Activated T-helper 1 cell treated with anti-CD3 and anti-CD28 coated beads, Interleukin-2, amount 50 U/mL, for 16 hours (primary cell): ENCODE results near the gene ALPL.

Experiments used
- DNase-seq, 2 donors: peaks; one replicate each; pipeline ENCODE4 v3.0.0-alpha.2; 2020; ENCODE audit warnings: low read depth in 1 of 2, low spot score in 1 of 2

ALPL gene

DNA sequence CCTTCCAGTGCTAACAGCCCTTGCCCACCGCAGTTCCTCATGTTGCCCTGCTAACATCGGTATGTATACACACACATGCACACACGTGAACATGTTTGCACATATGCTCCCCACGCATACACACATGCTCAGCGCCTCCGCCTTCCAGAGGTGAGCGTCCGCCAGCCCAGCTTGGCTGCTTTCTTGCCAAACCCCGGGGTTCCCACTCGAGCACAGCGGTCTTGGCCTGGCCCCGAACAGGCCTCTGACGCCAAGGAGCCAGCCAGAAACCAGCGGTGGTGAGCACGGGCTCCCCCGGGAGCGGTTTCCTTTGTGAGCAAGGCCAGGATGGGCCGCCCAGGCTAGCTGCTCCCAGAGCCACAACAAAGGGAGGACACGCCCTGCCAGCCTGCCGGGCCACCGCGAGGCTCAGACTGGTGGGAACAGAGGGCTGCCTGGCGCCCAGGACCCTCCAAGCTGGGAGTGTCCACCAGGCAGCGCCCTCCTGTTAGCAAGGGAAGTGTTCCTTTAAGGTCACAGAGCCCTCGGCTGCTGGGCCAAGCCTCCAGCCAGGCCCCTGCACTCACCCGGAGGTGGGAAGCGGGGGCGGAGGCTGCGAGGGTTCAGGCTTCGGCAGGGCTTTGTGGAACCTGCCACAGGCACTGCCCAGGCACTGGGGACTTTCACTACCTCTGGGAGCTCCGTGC is 65.4 kb downstream of the ALPL start:
- DNase-seq = no peak

DNA sequence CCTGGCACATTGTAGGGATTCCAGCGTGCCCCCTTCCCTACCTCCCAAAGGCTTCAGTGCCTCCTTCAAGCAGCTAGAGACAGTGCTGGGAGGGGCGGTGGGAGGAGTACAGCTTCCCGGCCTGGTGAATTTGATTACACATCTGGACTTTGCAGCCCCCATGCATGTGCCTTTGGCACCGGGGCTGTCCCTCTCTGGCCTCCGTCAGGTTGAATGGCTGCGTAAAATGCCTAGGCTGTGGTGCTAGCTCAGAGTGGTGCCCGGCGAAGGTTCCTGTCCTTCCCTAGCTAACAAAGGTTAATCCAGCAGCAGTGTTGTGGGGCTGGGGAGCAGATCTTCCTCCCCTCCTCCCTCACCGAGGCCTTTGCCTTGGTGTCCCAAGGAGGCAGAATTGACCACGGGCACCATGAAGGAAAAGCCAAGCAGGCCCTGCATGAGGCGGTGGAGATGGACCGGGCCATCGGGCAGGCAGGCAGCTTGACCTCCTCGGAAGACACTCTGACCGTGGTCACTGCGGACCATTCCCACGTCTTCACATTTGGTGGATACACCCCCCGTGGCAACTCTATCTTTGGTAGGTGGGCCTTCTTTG is 66.2 kb downstream of the ALPL start:
- DNase-seq = no peak

GRCh38 chr1:21576031-21576797 is 67.0 kb downstream of the ALPL start:
- no peak for DNase-seq

GRCh38 chr1:21576798-21577187 is 67.6 kb downstream of the ALPL start:
- DNase-seq = no peak

DNA sequence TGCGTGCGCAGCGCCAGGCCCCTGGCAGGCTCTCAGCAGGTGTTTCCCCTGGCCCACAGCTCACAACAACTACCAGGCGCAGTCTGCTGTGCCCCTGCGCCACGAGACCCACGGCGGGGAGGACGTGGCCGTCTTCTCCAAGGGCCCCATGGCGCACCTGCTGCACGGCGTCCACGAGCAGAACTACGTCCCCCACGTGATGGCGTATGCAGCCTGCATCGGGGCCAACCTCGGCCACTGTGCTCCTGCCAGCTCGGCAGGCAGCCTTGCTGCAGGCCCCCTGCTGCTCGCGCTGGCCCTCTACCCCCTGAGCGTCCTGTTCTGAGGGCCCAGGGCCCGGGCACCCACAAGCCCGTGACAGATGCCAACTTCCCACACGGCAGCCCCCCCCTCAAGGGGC is 68.1 kb downstream of the ALPL start:
- no peak for DNase-seq

DNA sequence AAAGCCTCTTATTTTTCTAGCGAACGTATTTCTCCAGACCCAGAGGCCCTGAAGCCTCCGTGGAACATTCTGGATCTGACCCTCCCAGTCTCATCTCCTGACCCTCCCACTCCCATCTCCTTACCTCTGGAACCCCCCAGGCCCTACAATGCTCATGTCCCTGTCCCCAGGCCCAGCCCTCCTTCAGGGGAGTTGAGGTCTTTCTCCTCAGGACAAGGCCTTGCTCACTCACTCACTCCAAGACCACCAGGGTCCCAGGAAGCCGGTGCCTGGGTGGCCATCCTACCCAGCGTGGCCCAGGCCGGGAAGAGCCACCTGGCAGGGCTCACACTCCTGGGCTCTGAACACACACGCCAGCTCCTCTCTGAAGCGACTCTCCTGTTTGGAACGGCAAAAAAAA is 68.7 kb downstream of the ALPL start:
- DNase-seq = no peak

GRCh38 chr1:21579791-21580190 is 70.6 kb downstream of the ALPL start:
- no peak for DNase-seq

DNA sequence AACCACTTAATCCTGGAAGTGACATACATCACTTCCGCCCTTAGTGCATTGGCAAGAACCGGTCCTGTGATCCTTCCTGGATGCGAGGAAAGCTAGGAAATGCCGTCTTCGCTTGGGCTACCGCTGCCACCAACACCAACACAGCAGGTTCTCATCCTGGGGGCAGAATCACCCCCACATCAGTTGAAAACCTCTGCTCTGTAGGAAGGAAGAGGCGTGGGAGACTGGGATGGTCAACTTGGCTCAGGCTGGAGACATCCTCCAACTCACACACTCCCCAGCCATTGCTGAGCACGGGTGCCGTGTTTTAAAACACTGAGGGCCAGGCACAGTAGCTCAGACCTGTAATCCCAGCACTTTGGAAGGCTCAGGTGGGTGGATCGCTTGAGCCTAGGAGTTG is 74.9 kb downstream of the ALPL start:
- no peak for DNase-seq

- no peak for DNase-seq
These were observed 75.8 kb downstream of the ALPL start for GRCh38 chr1:21585037-21585436.

GRCh38 chr1:21586222-21586621 is 77.0 kb downstream of the ALPL start:
- DNase-seq = no peak

- no peak for DNase-seq
These were observed 77.8 kb downstream of the ALPL start for GRCh38 chr1:21586846-21587601.

DNA sequence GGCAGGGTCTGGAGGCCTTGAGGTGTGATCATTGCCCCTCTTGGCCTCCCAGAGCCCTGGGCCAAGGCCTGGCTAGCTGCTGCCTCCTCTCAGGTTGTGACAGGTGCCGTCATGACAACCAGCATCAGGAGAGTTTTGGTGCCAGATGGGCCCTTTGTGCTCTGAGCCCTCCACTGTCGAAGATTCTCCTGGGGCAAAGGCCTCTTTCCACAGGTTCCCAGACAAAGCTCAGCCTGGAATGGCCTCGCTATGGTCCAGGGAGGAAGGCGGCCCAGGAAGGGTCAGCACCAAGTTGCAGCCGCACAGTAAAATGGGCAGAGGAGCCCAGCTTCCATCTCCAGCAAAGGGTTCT is 78.4 kb downstream of the ALPL start:
- no peak for DNase-seq

DNA sequence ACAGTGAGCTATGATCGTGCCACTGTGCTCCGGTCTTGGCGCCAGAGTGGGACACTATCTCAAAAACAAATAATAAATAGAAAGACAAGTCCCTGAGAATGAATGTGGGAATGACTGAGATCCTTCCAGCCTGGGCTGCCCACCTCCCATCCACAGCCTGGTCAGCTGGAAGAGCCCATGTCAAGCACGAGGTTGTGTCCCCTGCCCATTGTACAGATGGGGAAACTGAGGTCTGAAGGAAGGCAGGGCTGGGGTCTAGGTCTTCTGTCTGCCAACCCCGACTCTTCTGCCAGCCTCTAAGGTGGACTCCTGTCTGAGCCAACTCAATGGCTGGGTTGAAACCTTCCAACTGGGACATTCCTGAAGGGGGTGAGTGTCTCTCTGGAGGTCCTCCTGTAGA is 80.4 kb downstream of the ALPL start:
- DNase-seq = no peak

- DNase-seq = no peak
These were observed 81.1 kb downstream of the ALPL start for GRCh38 chr1:21590126-21590880.

- no peak for DNase-seq
These were observed 81.7 kb downstream of the ALPL start for GRCh38 chr1:21590934-21591333.

DNA sequence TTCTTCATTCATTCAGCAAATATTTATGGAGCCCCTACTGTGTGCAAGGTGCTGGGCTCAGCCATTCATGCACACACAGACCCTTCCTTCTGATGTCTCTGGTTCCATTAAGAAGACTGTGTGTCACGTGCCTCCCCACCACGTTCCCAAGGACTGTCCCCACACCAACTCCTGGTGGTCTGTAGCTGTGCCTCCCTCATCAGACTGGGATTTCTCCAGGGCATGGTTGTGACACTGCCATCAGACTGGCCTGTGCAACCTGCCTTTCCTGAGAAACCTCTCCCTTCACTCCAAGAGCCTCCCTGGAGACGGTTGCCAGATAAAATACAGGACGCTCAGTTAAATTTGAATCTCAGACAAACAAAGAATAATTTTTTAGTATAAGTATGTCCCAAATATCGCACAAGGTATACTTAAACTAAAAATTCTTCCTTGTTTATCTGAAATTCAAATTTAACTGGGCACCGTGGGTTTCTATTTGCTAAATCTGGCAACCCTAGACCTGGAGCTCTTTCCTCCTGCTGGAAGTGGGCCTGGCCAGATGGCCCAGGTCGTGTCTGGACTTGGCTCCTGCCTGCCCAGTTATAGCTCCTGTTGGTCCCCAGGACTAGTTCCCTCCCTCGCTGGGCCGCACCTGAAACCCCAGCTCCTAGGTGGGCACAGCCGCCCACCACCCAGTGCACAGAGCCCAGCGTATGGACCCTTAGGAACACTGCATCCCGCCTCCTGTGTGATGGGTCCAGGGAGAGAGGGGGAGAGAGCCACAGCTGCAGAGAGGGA is 83.1 kb downstream of the ALPL start:
- DNase-seq = no peak

DNA sequence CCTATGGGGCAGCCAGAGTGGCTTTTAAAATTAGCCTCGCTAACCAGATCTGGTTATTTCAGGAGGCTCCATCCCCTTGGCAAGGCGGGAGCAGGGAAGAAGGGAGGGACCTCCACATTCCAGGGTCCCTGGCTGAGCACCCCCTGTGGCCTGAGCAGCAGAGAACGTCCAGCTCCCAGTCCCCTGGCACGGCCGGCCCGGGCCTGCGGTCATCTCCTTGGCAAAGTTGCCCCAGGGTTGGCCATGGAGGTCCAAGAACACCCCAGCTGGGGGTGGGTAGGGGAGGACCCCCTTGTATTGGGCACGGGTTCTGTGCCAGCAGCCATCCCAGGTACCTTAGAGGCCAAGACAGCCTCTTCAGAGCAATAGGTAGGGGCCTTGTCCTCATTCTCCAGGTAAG is 84.0 kb downstream of the ALPL start:
- DNase-seq = no peak

- DNase-seq = no peak
These were observed 85.3 kb downstream of the ALPL start for GRCh38 chr1:21594501-21594900.

GRCh38 chr1:21594935-21595897 is 86.0 kb downstream of the ALPL start:
- DNase-seq = no peak
